Endodermal cell (in vitro differentiated cells): ENCODE measurements around the gene CD44. TPM values are rescaled to one million over a fixed set of nuclear protein-coding genes. Genes with fewer than 3 reads are reported as not detected.

Experiments used
- DNase-seq: peaks from one replicate; pipeline ENCODE4 v3.0.0-alpha.2; 2017
- H3K27ac ChIP-seq: 2 replicates; pipeline ENCODE4 v1.5.1; 2013; ENCODE audit warnings: mild to moderate bottlenecking, low read depth, low read length, moderate library complexity
- H3K27me3 ChIP-seq: 2 replicates; pipeline ENCODE4 v1.6.1; 2013; ENCODE audit warnings: mild to moderate bottlenecking, low read length, moderate library complexity; ENCODE audit not compliant: insufficient read depth, control insufficient read depth, poor library complexity, severe bottlenecking
- H3K36me3 ChIP-seq: 2 replicates; pipeline ENCODE4 v1.7.0; 2013; ENCODE audit warnings: mild to moderate bottlenecking, low read length, moderate library complexity; ENCODE audit not compliant: control insufficient read depth, insufficient read depth
- H3K4me1 ChIP-seq: one replicate; pipeline ENCODE4 v1.7.0; 2013; ENCODE audit warnings: low read length; ENCODE audit not compliant: control insufficient read depth, insufficient read depth
- H3K4me3 ChIP-seq: 2 replicates; pipeline ENCODE4 v1.5.1; 2013; ENCODE audit warnings: mild to moderate bottlenecking, low read length, moderate library complexity
- H3K9ac ChIP-seq: 2 replicates; pipeline ENCODE4 v1.6.1; 2013; ENCODE audit warnings: mild to moderate bottlenecking, low read length, moderate library complexity; ENCODE audit not compliant: poor library complexity, severe bottlenecking; ENCODE audit errors: extremely low read depth
- H3K9me3 ChIP-seq: 2 replicates; pipeline ENCODE4 v1.6.1; 2013; ENCODE audit warnings: mild to moderate bottlenecking, low read length, moderate library complexity; ENCODE audit not compliant: control insufficient read depth
- H3K27ac Mint-ChIP-seq: 2 replicates; pipeline ENCODE4 v1.8.0; 2020; ENCODE audit warnings: mixed read lengths
- H3K27me3 Mint-ChIP-seq: 2 replicates; pipeline ENCODE4 v1.8.0; 2021; ENCODE audit warnings: mild to moderate bottlenecking, mixed read lengths; ENCODE audit not compliant: insufficient read depth
- H3K36me3 Mint-ChIP-seq: 2 replicates; pipeline ENCODE4 v1.8.0; 2020; ENCODE audit warnings: low read depth, mixed read lengths
- H3K4me1 Mint-ChIP-seq: 2 replicates; pipeline ENCODE4 v1.8.0; 2020; ENCODE audit warnings: mixed read lengths
- H3K4me3 Mint-ChIP-seq: 2 replicates; pipeline ENCODE4 v1.8.0; 2020; ENCODE audit warnings: mild to moderate bottlenecking, moderate library complexity, mixed read lengths
- H3K9me3 Mint-ChIP-seq: 2 replicates; pipeline ENCODE4 v1.8.0; 2020; ENCODE audit warnings: mild to moderate bottlenecking, mixed read lengths
- WGBS, 2 experiments: methylation state at CpG; one replicate each; pipeline versions ENCODE4 v1.1.5 to v1.1.7; 2013; ENCODE audit warnings: missing lambda C conversion rate in 2 of 2, mixed read lengths in 1 of 2; ENCODE audit not compliant: insufficient coverage in 1 of 2, insufficient read length in 1 of 2; 5-methylcytosine and 5-hydroxymethylcytosine counted together
- total RNA-seq, 2 donors: library from RNA; stranded (reverse); fragmentation: NEBNext Ultra II Directional in 1 of 2; extraction: Animal tissue kit (Norgen Biotek cat#: 25700) in 1 of 2; gene quantifications; 2 replicates in 1 of 2; 3 replicates in 1 of 2; pipeline ENCODE4 v1.2.1, GENCODE V29; 2021
- TF ChIP-seq, protein P1 (sequence below): fragments of 200-600 bp; sonication (generic); conservative IDR thresholded peaks from 2 replicates; pipeline ENCODE4 v1.5.0; 2021; ENCODE audit warnings: antibody characterized with exemption, mild to moderate bottlenecking

Gene CD44
- total RNA-seq, 2 donors from 2014 or later: 1.2 to 4.6 TPM

DNA sequence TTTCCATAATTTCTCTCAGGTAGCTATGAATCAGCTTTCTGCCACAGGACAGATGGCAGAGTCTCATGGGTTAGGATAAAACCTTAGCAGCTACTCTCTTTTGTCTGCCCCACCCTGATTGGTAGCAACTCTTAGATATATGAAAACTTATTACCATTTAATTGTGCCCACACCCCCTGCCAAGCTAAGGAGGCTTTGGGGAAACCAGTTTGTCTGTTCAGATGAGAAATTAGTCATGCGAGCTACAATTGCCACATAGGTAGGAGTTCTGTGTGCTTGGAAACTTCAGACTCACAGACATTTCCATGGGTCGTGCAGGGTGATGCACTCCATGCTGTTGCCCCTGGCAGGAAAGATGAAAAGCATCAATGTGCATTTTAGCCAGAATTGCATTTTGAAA, 39.9 kb downstream of the CD44 start:
- no peaks in the 10 kb centered on the region for H3K36me3 ChIP-seq
- Mint-ChIP-seq H3K36me3 (no peaks in the 10 kb centered on the region), H3K27me3 (no peaks in the 10 kb centered on the region), H3K4me3 (no peak overlapping the region), H3K4me1 (peaks cover 10% of the 10 kb centered on the region), H3K9me3 (no peaks in the 10 kb centered on the region), H3K27ac (no peak overlapping the region)
- no peak overlapping the region for H3K4me3 ChIP-seq
- WGBS, 2 experiments: 88 to 95% methylated on average over 2 of the region's 2 CpGs
- no peak for DNase-seq
- TF ChIP-seq, protein P1, sequence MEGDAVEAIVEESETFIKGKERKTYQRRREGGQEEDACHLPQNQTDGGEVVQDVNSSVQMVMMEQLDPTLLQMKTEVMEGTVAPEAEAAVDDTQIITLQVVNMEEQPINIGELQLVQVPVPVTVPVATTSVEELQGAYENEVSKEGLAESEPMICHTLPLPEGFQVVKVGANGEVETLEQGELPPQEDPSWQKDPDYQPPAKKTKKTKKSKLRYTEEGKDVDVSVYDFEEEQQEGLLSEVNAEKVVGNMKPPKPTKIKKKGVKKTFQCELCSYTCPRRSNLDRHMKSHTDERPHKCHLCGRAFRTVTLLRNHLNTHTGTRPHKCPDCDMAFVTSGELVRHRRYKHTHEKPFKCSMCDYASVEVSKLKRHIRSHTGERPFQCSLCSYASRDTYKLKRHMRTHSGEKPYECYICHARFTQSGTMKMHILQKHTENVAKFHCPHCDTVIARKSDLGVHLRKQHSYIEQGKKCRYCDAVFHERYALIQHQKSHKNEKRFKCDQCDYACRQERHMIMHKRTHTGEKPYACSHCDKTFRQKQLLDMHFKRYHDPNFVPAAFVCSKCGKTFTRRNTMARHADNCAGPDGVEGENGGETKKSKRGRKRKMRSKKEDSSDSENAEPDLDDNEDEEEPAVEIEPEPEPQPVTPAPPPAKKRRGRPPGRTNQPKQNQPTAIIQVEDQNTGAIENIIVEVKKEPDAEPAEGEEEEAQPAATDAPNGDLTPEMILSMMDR: no peak
- no peaks in the 10 kb centered on the region for H3K27me3 ChIP-seq
- no peak overlapping the region for H3K27ac ChIP-seq
- no peaks in the 10 kb centered on the region for H3K9me3 ChIP-seq
- H3K4me1 ChIP-seq: peaks cover 1% of the 10 kb centered on the region
- no peak overlapping the region for H3K9ac ChIP-seq

DNA sequence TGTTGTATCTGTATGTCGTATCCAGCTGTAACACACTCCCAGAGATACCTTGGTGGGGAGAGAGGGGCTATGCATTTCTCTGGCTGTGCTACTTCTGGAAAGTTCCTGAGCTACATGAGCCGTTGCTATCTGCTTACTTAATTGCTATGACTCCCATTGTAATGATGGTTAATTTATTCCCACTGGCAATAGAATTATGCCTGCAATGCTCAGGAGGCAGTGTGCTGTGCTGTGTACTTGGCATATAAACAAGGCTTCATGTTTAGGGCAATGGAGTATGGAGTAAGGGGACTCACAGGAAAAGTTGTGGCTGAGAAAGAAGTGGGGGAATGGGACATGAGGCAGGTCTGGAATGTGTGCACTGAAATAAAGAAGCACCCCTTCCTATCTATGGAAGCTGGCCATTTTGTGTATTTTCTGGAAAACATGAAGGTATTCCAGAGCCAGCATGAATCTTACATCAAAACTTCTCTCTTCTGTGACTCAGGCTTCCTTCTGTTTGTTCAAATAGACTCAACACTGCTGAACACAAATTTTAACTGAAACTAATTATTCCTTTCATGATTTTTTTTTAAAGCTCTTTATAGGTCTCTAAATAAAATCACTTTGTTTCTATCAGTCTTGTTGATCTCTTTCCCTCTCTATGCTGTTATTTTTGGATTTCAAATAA, 40.6 kb downstream of the CD44 start:
- Mint-ChIP-seq H3K27ac (no peak overlapping the region), H3K4me3 (no peak overlapping the region), H3K36me3 (no peaks in the 10 kb centered on the region), H3K27me3 (no peaks in the 10 kb centered on the region), H3K9me3 (no peaks in the 10 kb centered on the region), H3K4me1 (peaks cover 4% of the 10 kb centered on the region)
- DNase-seq: no peak
- H3K27me3 ChIP-seq: no peaks in the 10 kb centered on the region
- no peak overlapping the region for H3K4me3 ChIP-seq
- TF ChIP-seq, protein P1: no peak
- no peaks in the 10 kb centered on the region for H3K9me3 ChIP-seq
- no peak overlapping the region for H3K9ac ChIP-seq
- no peak overlapping the region for H3K27ac ChIP-seq
- WGBS, 2 experiments: 96 to 100% methylated on average over 1 to 2 of the region's 2 CpGs
- no peaks in the 10 kb centered on the region for H3K4me1 ChIP-seq
- no peaks in the 10 kb centered on the region for H3K36me3 ChIP-seq

DNA sequence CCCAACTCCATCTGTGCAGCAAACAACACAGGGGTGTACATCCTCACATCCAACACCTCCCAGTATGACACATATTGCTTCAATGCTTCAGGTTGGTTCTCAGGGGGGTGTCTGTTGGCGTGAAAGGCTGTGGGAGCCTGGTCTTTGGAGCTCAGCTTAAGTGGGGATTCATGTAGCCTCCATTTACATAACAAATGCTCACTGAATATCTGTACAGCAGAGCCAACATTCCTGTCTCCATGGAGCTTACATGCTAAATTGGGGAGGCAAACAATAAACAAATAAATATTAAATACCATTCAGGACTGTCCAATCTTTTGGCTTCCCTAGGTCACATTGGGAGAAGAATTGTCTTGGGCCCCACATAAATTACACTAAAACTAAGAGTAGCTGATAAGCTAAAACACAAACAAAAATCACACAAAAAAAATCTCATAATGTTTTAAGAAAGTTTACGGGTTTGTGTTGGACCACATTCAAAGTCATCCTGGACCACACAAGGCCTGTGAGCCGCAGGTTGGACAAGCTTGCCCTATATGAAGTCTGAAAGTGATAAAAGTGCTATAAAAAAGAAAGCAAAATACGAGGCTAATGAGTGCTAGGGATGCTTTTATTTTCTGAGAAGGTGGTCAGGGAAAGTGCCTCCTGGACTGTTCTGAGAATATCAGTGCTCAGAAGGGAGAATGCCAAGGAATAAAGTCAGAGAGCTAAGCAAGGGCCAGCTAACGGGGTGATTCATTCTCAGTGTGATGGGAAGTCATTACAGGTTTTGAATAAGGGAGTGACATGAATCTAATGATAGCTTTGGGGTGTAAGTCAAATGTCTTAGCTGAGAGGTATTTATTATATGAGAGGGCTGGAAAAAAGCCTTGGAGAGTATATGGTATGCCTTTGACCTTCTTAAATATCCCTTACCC, 41.6 kb downstream of the CD44 start:
- no peaks in the 10 kb centered on the region for H3K36me3 Mint-ChIP-seq
- DNase-seq: no peak
- WGBS, 2 experiments: 83 to 93% methylated on average over 4 to 5 of the region's 5 CpGs
- H3K36me3 ChIP-seq: no peaks in the 10 kb centered on the region
- H3K4me3 Mint-ChIP-seq: no peak overlapping the region
- no peak overlapping the region for H3K4me3 ChIP-seq
- H3K27ac Mint-ChIP-seq: no peak overlapping the region
- H3K4me1 ChIP-seq: no peaks in the 10 kb centered on the region
- H3K9me3 Mint-ChIP-seq: no peaks in the 10 kb centered on the region
- H3K4me1 Mint-ChIP-seq: no peaks in the 10 kb centered on the region
- H3K9me3 ChIP-seq: no peaks in the 10 kb centered on the region
- TF ChIP-seq, protein P1: no peak
- no peak overlapping the region for H3K9ac ChIP-seq
- H3K27ac ChIP-seq: no peak overlapping the region
- no peaks in the 10 kb centered on the region for H3K27me3 Mint-ChIP-seq
- H3K27me3 ChIP-seq: no peaks in the 10 kb centered on the region
